Natural killer cell (primary cell): Measurements from ENCODE around the gene CAT. TPM values are rescaled to one million over a fixed set of nuclear protein-coding genes. Genes with fewer than 3 reads are reported as not detected.

Experiments
- ATAC-seq, 3 donors: fragments of 150-1000 bp in 2 of 3; fragments of 200-7000 bp in 1 of 3; cut with Tn5 transposase; 1 replicate in 1 of 3; 2 replicates in 2 of 3; pipeline ENCODE4 v1.10.0; 2021; ENCODE audit warnings: mild to moderate bottlenecking in 2 of 3, moderate library complexity in 2 of 3
- DNase-seq, 2 donors: peaks; one replicate each; pipeline versions ENCODE4 v3.0.0 to v3.0.0-alpha.2; 2013 to 2021; ENCODE audit warnings: mixed read lengths in 1 of 2
- H3K27ac ChIP-seq: one replicate; pipeline ENCODE4 v1.5.1; 2013; ENCODE audit warnings: mild to moderate bottlenecking, low read length
- H3K27me3 ChIP-seq: one replicate; pipeline ENCODE4 v1.6.1; 2013; ENCODE audit warnings: low read length; ENCODE audit not compliant: control insufficient read depth, insufficient read depth
- H3K36me3 ChIP-seq: one replicate; pipeline ENCODE4 v1.6.1; 2013; ENCODE audit warnings: low read length; ENCODE audit not compliant: control insufficient read depth, insufficient read depth
- H3K4me1 ChIP-seq: one replicate; pipeline ENCODE4 v1.6.1; 2013; ENCODE audit warnings: low read length; ENCODE audit not compliant: control insufficient read depth, insufficient read depth
- H3K4me3 ChIP-seq: one replicate; pipeline ENCODE4 v1.5.1; 2013; ENCODE audit warnings: low read length
- H3K9me3 ChIP-seq: one replicate; pipeline ENCODE4 v1.6.1; 2013; ENCODE audit warnings: low read length; ENCODE audit not compliant: control insufficient read depth, insufficient read depth
- H3K27ac Mint-ChIP-seq, 2 donors: one replicate each; pipeline ENCODE4 v1.8.0; 2022; ENCODE audit warnings: mild to moderate bottlenecking in 2 of 2, mixed read lengths in 2 of 2, moderate library complexity in 1 of 2
- H3K27me3 Mint-ChIP-seq, 2 donors: one replicate each; pipeline ENCODE4 v1.8.0; 2022; ENCODE audit warnings: low read depth in 2 of 2, mixed read lengths in 2 of 2
- H3K36me3 Mint-ChIP-seq: one replicate; pipeline ENCODE4 v1.8.0; 2022; ENCODE audit warnings: mixed read lengths
- H3K4me1 Mint-ChIP-seq, 2 donors: one replicate each; pipeline ENCODE4 v1.8.0; 2022; ENCODE audit warnings: mixed read lengths in 2 of 2
- H3K4me3 Mint-ChIP-seq: one replicate; pipeline ENCODE4 v1.8.0; 2022; ENCODE audit warnings: mild to moderate bottlenecking, moderate library complexity, mixed read lengths
- H3K9me3 Mint-ChIP-seq, 2 donors: one replicate each; pipeline ENCODE4 v1.8.0; 2022; ENCODE audit warnings: mixed read lengths in 2 of 2
- CTCF ChIP-seq: fragments of 200-600 bp; IDR thresholded peaks from one replicate; pipeline ENCODE4 v1.8.0; 2022; ENCODE audit warnings: antibody characterized with exemption
- WGBS: methylation state at CpG from one replicate; pipeline ENCODE4 v1.1.7; 2013; ENCODE audit warnings: missing lambda C conversion rate; ENCODE audit not compliant: insufficient coverage; 5-methylcytosine and 5-hydroxymethylcytosine counted together
- intact Hi-C: fragments of 100-400 bp; cut with micrococcal nuclease; formaldehyde crosslinking; loops from one replicate; pipeline ENCODE4 v1.14.2; 2022
- total RNA-seq, 4 donors: library from RNA; stranded (reverse); fragments of 120-200 nt in 1 of 4; gene quantifications; one replicate each; pipeline versions ENCODE4 v1.2.3 to v1.2.4, GENCODE V29; 2013 to 2022

CAT gene
- total RNA-seq, 3 donors from 2014 or later (not counting 1 experiment from before 2014, with no cell fraction given), result 31.0 to 43.9 (median 36.3) TPM

DNA sequence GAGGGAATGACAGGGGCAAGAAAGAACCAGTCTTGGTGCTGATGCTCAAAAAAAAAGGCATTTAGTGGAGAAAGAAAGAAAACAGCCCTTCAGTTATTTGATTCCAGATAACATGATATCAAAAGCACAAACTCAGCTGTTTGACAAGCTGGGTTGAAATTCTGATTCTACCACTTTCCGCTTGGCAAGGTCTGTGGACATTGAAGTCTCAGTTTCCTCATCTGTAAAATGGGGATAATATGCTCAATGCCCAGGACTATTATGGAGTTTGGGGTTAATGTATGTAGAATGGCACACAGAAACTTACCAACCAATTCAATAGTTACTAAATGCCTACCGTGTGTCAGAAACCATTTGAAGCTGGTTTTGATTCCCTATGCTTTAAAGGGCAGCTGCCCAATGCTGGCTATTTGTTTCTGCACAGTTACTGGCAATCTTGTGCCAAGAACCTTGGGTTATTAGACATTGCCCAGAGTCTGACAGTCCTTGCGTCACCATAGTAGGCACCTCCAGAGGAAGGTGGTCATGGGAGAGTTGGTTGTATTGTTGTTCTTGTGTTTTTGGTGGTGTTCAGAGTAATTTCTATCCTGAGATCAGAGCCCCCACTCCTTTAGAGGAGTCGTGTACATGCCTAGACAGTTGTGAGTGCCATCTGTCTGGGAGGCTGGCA lies 55.3 kb downstream of the CAT start:
- ATAC-seq, result no peak
- intact Hi-C loops, result loop anchor here (1.0 to 2.0 kb wide), 3 partner anchors 320 to 686 kb away; no protein-coding TSS in a partner anchor
- no peaks in the 10 kb centered on the region for H3K9me3 ChIP-seq
- no peak overlapping the region for H3K27ac ChIP-seq
- H3K4me3 ChIP-seq, result no peak overlapping the region
- no peak overlapping the region for H3K4me3 Mint-ChIP-seq
- H3K4me1 Mint-ChIP-seq, result no peaks in the 10 kb centered on the region
- H3K9me3 Mint-ChIP-seq, result no peaks in the 10 kb centered on the region
- WGBS, result 80% methylated on average over 4 of the region's 4 CpGs
- TF ChIP-seq CTCF, result no peak
- no peak for DNase-seq
- H3K4me1 ChIP-seq, result no peaks in the 10 kb centered on the region
- H3K27me3 Mint-ChIP-seq, result peaks cover 3 to 10% of the 10 kb centered on the region in 2 donors
- no peaks in the 10 kb centered on the region for H3K27me3 ChIP-seq
- H3K27ac Mint-ChIP-seq, result no peak overlapping the region
- no peaks in the 10 kb centered on the region for H3K36me3 ChIP-seq
- no peaks in the 10 kb centered on the region for H3K36me3 Mint-ChIP-seq

- no peak for DNase-seq
- WGBS, result 91% methylated on average over 9 of the region's 12 CpGs
- no peaks in the 10 kb centered on the region for H3K36me3 ChIP-seq
- H3K4me3 Mint-ChIP-seq, result no peak overlapping the region
- H3K27ac ChIP-seq, result no peak overlapping the region
- no peaks in the 10 kb centered on the region for H3K4me1 ChIP-seq
- TF ChIP-seq CTCF, result no peak
- H3K9me3 ChIP-seq, result no peaks in the 10 kb centered on the region
- no peak for ATAC-seq
- no peaks in the 10 kb centered on the region for H3K36me3 Mint-ChIP-seq
- H3K4me3 ChIP-seq, result no peak overlapping the region
- no peaks in the 10 kb centered on the region for H3K4me1 Mint-ChIP-seq
- intact Hi-C loops, result no loop called here
- H3K27me3 Mint-ChIP-seq, result peaks cover 5 to 10% of the 10 kb centered on the region in 2 donors
- no peak overlapping the region for H3K27ac Mint-ChIP-seq
- H3K9me3 Mint-ChIP-seq, result no peaks in the 10 kb centered on the region
- H3K27me3 ChIP-seq, result no peaks in the 10 kb centered on the region
Measured at GRCh38 chr11:34495239-34495723, 56.5 kb downstream of the CAT start.

DNA sequence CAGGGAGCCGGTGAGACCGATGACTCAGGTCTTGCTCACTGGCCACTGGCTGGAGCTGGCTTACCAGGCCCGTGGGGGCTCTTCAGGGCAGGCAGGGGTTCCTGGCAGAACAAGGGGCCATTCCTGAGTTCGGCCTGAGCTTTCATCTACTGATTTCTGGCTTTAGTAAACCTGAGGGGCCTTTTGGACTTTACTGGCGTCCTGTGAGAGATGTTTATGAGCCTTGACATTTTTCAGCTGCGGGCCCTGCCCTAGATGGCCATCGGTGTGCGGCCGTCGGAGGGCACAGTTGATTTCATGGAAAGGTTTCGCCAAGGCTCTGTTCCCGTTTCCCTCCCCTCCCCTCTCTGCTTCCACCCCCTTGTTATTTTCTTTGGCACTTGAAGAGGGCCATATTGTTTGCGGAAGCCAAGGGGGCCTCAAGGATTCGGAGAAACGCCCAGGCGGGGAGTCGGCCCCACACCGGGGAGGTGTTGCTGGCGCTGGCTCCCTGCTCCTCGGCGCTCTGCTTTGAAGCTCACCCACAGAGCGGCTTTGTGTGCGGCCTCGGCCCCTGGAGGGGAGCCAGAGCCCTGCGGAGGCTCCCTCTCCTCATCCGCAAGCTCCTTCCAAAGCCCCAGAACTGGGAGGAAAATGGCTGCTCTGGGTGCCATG lies 57.1 kb downstream of the CAT start:
- Histone ChIP-seq H3K27ac (no peak overlapping the region), H3K36me3 (no peaks in the 10 kb centered on the region), H3K4me1 (no peaks in the 10 kb centered on the region), H3K27me3 (no peaks in the 10 kb centered on the region), H3K9me3 (no peaks in the 10 kb centered on the region), H3K4me3 (no peak overlapping the region)
- no peak for TF ChIP-seq CTCF
- Mint-ChIP-seq H3K4me3 (no peak overlapping the region), H3K9me3 (no peaks in the 10 kb centered on the region), H3K27me3 (peaks cover 5 to 10% of the 10 kb centered on the region in 2 donors), H3K4me1 (no peaks in the 10 kb centered on the region), H3K27ac (no peak overlapping the region), H3K36me3 (no peaks in the 10 kb centered on the region)
- WGBS, result 86% methylated on average over 26 of the region's 26 CpGs
- intact Hi-C loops, result no loop called here
- ATAC-seq (no peak), DNase-seq (no peak)
